ENCODE measurements around the gene ARMC7. TPM values are rescaled to one million over a fixed set of nuclear protein-coding genes. Genes with fewer than 3 reads are reported as not detected.
"Not testable (repeated sequence)": the region's sequence is repeated elsewhere in the genome, so short reads cannot be mapped to it uniquely, and the experiment has no call there.

Gene ARMC7
- total RNA-seq, 3 donors from 2014 or later = 13.2 to 14.4 (median 13.7) TPM

- not testable (repeated sequence) for H3K4me3 Mint-ChIP-seq; DNase-seq; H3K36me3 Mint-ChIP-seq (ENCODE audit: insufficient read depth); H3K9me3 Mint-ChIP-seq; H3K27me3 Mint-ChIP-seq (ENCODE audit: low read depth); ATAC-seq
- peaks cover 15% of the 10 kb centered on the region for H3K4me1 Mint-ChIP-seq (ENCODE audit: low read depth)
Observed at GRCh38 chr17:75072909-75073308, 36.9 kb upstream of the ARMC7 start.

- DNase-seq (no peak), ATAC-seq (no peak)
- no peak overlapping the region for H3K4me3 Mint-ChIP-seq
- no peaks in the 10 kb centered on the region for H3K36me3 Mint-ChIP-seq (ENCODE audit: insufficient read depth)
- peaks cover 17% of the 10 kb centered on the region for H3K4me1 Mint-ChIP-seq (ENCODE audit: low read depth)
- H3K27me3 Mint-ChIP-seq (ENCODE audit: low read depth) = no peaks in the 10 kb centered on the region
- no peaks in the 10 kb centered on the region for H3K9me3 Mint-ChIP-seq
Observed at GRCh38 chr17:75073618-75074047, 36.1 kb upstream of the ARMC7 start.

GRCh38 chr17:75074532-75074931 lies 35.2 kb upstream of the ARMC7 start:
- peaks cover 20% of the 10 kb centered on the region for H3K4me1 Mint-ChIP-seq (ENCODE audit: low read depth)
- H3K9me3 Mint-ChIP-seq = no peaks in the 10 kb centered on the region
- H3K27me3 Mint-ChIP-seq (ENCODE audit: low read depth) = no peaks in the 10 kb centered on the region
- H3K4me3 Mint-ChIP-seq = no peak overlapping the region
- ATAC-seq (no peak), DNase-seq (no peak)
- H3K36me3 Mint-ChIP-seq (ENCODE audit: insufficient read depth) = no peaks in the 10 kb centered on the region

- Mint-ChIP-seq H3K4me3 (no peak overlapping the region), H3K36me3 (ENCODE audit: insufficient read depth) (no peaks in the 10 kb centered on the region), H3K27me3 (ENCODE audit: low read depth) (no peaks in the 10 kb centered on the region), H3K4me1 (ENCODE audit: low read depth) (peaks cover 20% of the 10 kb centered on the region), H3K9me3 (no peaks in the 10 kb centered on the region)
- ATAC-seq = no peak
- no peak for DNase-seq
Observed at GRCh38 chr17:75075597-75076336, 34.0 kb upstream of the ARMC7 start.

- H3K36me3 Mint-ChIP-seq (ENCODE audit: insufficient read depth) = no peaks in the 10 kb centered on the region
- no peak for DNase-seq
- no peaks in the 10 kb centered on the region for H3K27me3 Mint-ChIP-seq (ENCODE audit: low read depth)
- ATAC-seq = no peak
- H3K9me3 Mint-ChIP-seq = no peaks in the 10 kb centered on the region
- H3K4me1 Mint-ChIP-seq (ENCODE audit: low read depth) = peaks cover 20% of the 10 kb centered on the region
- H3K4me3 Mint-ChIP-seq = peak overlapping the region; percentile 69
Observed at GRCh38 chr17:75077072-75077495, 32.7 kb upstream of the ARMC7 start.

GRCh38 chr17:75077496-75078283 lies 32.1 kb upstream of the ARMC7 start:
- DNase-seq = peak; percentile 32
- Mint-ChIP-seq H3K4me3 (peak overlapping the region; percentile 69), H3K27me3 (ENCODE audit: low read depth) (no peaks in the 10 kb centered on the region), H3K4me1 (ENCODE audit: low read depth) (peaks cover 20% of the 10 kb centered on the region), H3K36me3 (ENCODE audit: insufficient read depth) (no peaks in the 10 kb centered on the region), H3K9me3 (no peaks in the 10 kb centered on the region)
- ATAC-seq = peak; percentile 89 to 92

GRCh38 chr17:75078284-75079022 lies 31.3 kb upstream of the ARMC7 start:
- H3K9me3 Mint-ChIP-seq = no peaks in the 10 kb centered on the region
- peak; percentile 42 to 58 for ATAC-seq
- H3K4me3 Mint-ChIP-seq = no peak overlapping the region
- peaks cover 20% of the 10 kb centered on the region for H3K4me1 Mint-ChIP-seq (ENCODE audit: low read depth)
- no peaks in the 10 kb centered on the region for H3K27me3 Mint-ChIP-seq (ENCODE audit: low read depth)
- DNase-seq = no peak
- no peaks in the 10 kb centered on the region for H3K36me3 Mint-ChIP-seq (ENCODE audit: insufficient read depth)

- peaks cover 24% of the 10 kb centered on the region for H3K4me1 Mint-ChIP-seq (ENCODE audit: low read depth)
- no peaks in the 10 kb centered on the region for H3K27me3 Mint-ChIP-seq (ENCODE audit: low read depth)
- DNase-seq (no peak), ATAC-seq (no peak)
- no peak overlapping the region for H3K4me3 Mint-ChIP-seq
- H3K9me3 Mint-ChIP-seq = no peaks in the 10 kb centered on the region
- H3K36me3 Mint-ChIP-seq (ENCODE audit: insufficient read depth) = no peaks in the 10 kb centered on the region
Observed at GRCh38 chr17:75079023-75079373, 30.8 kb upstream of the ARMC7 start.

GRCh38 chr17:75081611-75082540 lies 27.9 kb upstream of the ARMC7 start:
- Mint-ChIP-seq H3K27me3 (ENCODE audit: low read depth) (no peaks in the 10 kb centered on the region), H3K36me3 (ENCODE audit: insufficient read depth) (no peaks in the 10 kb centered on the region), H3K4me1 (ENCODE audit: low read depth) (peaks cover 33% of the 10 kb centered on the region), H3K4me3 (no peak overlapping the region), H3K9me3 (no peaks in the 10 kb centered on the region)
- no peak for ATAC-seq
- no peak for DNase-seq

GRCh38 chr17:75082683-75083082 lies 27.1 kb upstream of the ARMC7 start:
- Mint-ChIP-seq H3K4me1 (ENCODE audit: low read depth) (peaks cover 34% of the 10 kb centered on the region), H3K4me3 (no peak overlapping the region), H3K27me3 (ENCODE audit: low read depth) (no peaks in the 10 kb centered on the region), H3K9me3 (no peaks in the 10 kb centered on the region), H3K36me3 (ENCODE audit: insufficient read depth) (no peaks in the 10 kb centered on the region)
- DNase-seq (no peak), ATAC-seq (no peak)

GRCh38 chr17:75084039-75084660 lies 25.6 kb upstream of the ARMC7 start:
- no peaks in the 10 kb centered on the region for H3K27me3 Mint-ChIP-seq (ENCODE audit: low read depth)
- no peaks in the 10 kb centered on the region for H3K36me3 Mint-ChIP-seq (ENCODE audit: insufficient read depth)
- ATAC-seq (no peak), DNase-seq (no peak)
- peaks cover 33% of the 10 kb centered on the region for H3K4me1 Mint-ChIP-seq (ENCODE audit: low read depth)
- no peak overlapping the region for H3K4me3 Mint-ChIP-seq
- H3K9me3 Mint-ChIP-seq = no peaks in the 10 kb centered on the region

GRCh38 chr17:75086496-75087181 lies 23.1 kb upstream of the ARMC7 start:
- Mint-ChIP-seq H3K4me1 (ENCODE audit: low read depth) (peaks cover 47% of the 10 kb centered on the region), H3K27me3 (ENCODE audit: low read depth) (peaks cover 1% of the 10 kb centered on the region), H3K4me3 (peak overlapping the region; percentile 74), H3K36me3 (ENCODE audit: insufficient read depth) (no peaks in the 10 kb centered on the region), H3K9me3 (no peaks in the 10 kb centered on the region)
- ATAC-seq (no peak), DNase-seq (no peak)

GRCh38 chr17:75087182-75087557 lies 22.6 kb upstream of the ARMC7 start:
- ATAC-seq = no peak
- peak overlapping the region; percentile 74 for H3K4me3 Mint-ChIP-seq
- H3K36me3 Mint-ChIP-seq (ENCODE audit: insufficient read depth) = no peaks in the 10 kb centered on the region
- peaks cover 51% of the 10 kb centered on the region for H3K4me1 Mint-ChIP-seq (ENCODE audit: low read depth)
- DNase-seq = no peak
- peaks cover 1% of the 10 kb centered on the region for H3K27me3 Mint-ChIP-seq (ENCODE audit: low read depth)
- H3K9me3 Mint-ChIP-seq = no peaks in the 10 kb centered on the region
